Glutamatergic neuron (in vitro differentiated cells): ENCODE measurements around the gene EIF5. TPM values are rescaled to one million over a fixed set of nuclear protein-coding genes. Genes with fewer than 3 reads are reported as not detected.

Experiments
- DNase-seq: peaks from one replicate; pipeline ENCODE4 v3.0.0; 2022
- H3K27ac Mint-ChIP-seq: one replicate; pipeline ENCODE4 v1.8.0; 2020; ENCODE audit warnings: mild to moderate bottlenecking, mixed read lengths, inconsistent platforms; ENCODE audit not compliant: unreplicated experiment
- H3K27me3 Mint-ChIP-seq: one replicate; pipeline ENCODE4 v1.8.0; 2020; ENCODE audit warnings: mild to moderate bottlenecking, moderate library complexity, mixed read lengths, inconsistent platforms; ENCODE audit not compliant: unreplicated experiment
- H3K36me3 Mint-ChIP-seq: one replicate; pipeline ENCODE4 v1.8.0; 2020; ENCODE audit warnings: mild to moderate bottlenecking, mixed read lengths, inconsistent platforms; ENCODE audit not compliant: unreplicated experiment
- H3K4me1 Mint-ChIP-seq: one replicate; pipeline ENCODE4 v1.8.0; 2020; ENCODE audit warnings: mild to moderate bottlenecking, low read depth, mixed read lengths, inconsistent platforms; ENCODE audit not compliant: unreplicated experiment
- H3K4me3 Mint-ChIP-seq: one replicate; pipeline ENCODE4 v1.8.0; 2020; ENCODE audit warnings: mild to moderate bottlenecking, mixed read lengths, inconsistent platforms; ENCODE audit not compliant: unreplicated experiment
- H3K9me3 Mint-ChIP-seq: one replicate; pipeline ENCODE4 v1.8.0; 2020; ENCODE audit warnings: mild to moderate bottlenecking, moderate library complexity, mixed read lengths, inconsistent platforms; ENCODE audit not compliant: unreplicated experiment
- CTCF ChIP-seq: fragments of 200-600 bp; sonication (generic); IDR thresholded peaks from one replicate; pipeline ENCODE4 v1.5.0; 2021; ENCODE audit not compliant: partially characterized antibody, unreplicated experiment
- total RNA-seq: library from RNA; stranded (reverse); fragmentation: NEBNext Ultra II Directional; extraction: Animal tissue kit (Norgen Biotek cat#: 25700); gene quantifications from one replicate; pipeline ENCODE4 v1.2.1, GENCODE V29; 2021; ENCODE audit not compliant: unreplicated experiment

Gene EIF5
- total RNA-seq, 1 donor from 2014 or later: 232 TPM

- H3K27ac Mint-ChIP-seq: no peak overlapping the region
- peaks cover 5% of the 10 kb centered on the region for H3K9me3 Mint-ChIP-seq
- H3K36me3 Mint-ChIP-seq: no peaks in the 10 kb centered on the region
- H3K27me3 Mint-ChIP-seq: peaks cover 8% of the 10 kb centered on the region
- no peak overlapping the region for H3K4me3 Mint-ChIP-seq
- no peak for TF ChIP-seq CTCF
- DNase-seq: no peak
- H3K4me1 Mint-ChIP-seq: peaks cover 6% of the 10 kb centered on the region
Measured at GRCh38 chr14:103370087-103370486, 36.0 kb downstream of the EIF5 start.

- Mint-ChIP-seq H3K27me3 (peaks cover 10% of the 10 kb centered on the region), H3K4me3 (peak overlapping the region; percentile 10)
Measured at GRCh38 chr14:103372017-103372416, 38.0 kb downstream of the EIF5 start.

GRCh38 chr14:103372552-103373304 lies 38.7 kb downstream of the EIF5 start:
- Mint-ChIP-seq H3K27ac (peak overlapping the region; percentile 62), H3K4me3 (no peak overlapping the region), H3K9me3 (peaks cover 3% of the 10 kb centered on the region), H3K27me3 (peaks cover 10% of the 10 kb centered on the region), H3K36me3 (no peaks in the 10 kb centered on the region), H3K4me1 (peaks cover 6% of the 10 kb centered on the region)
- TF ChIP-seq CTCF: no peak
- peak; percentile 69 for DNase-seq

More at GRCh38 chr14:103372017-103372416, 38.0 kb downstream of the EIF5 start:
- Mint-ChIP-seq H3K4me1 (peaks cover 6% of the 10 kb centered on the region), H3K27ac (peak overlapping the region; percentile 62), H3K9me3 (peaks cover 3% of the 10 kb centered on the region), H3K36me3 (no peaks in the 10 kb centered on the region)
- no peak for TF ChIP-seq CTCF
- DNase-seq: no peak

DNA sequence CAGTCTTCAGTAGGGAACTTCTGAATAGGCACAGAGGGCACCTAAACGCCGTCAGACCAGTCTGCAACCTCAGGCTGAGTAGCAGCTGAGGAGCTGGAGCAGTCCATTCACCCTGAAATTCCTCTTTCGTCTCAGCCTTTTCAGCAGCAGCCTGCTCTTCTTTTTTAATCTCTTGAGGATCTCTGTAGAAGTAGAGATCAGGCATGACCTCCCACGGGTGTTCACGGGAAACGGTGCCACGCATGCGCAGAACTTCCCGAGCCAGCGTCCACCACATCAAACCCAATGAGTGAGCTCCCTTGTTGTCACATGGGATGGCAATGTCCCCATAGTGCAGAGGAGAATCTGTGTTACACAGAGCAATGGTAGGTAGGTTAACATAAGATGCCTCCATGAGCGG lies 40.1 kb downstream of the EIF5 start:
- TF ChIP-seq CTCF: no peak
- no peak overlapping the region for H3K27ac Mint-ChIP-seq
- H3K4me1 Mint-ChIP-seq: peaks cover 6% of the 10 kb centered on the region
- H3K36me3 Mint-ChIP-seq: no peaks in the 10 kb centered on the region
- peaks cover 3% of the 10 kb centered on the region for H3K9me3 Mint-ChIP-seq
- peaks cover 10% of the 10 kb centered on the region for H3K27me3 Mint-ChIP-seq
- no peak overlapping the region for H3K4me3 Mint-ChIP-seq
- no peak for DNase-seq

GRCh38 chr14:103377522-103378037 lies 43.5 kb downstream of the EIF5 start:
- Mint-ChIP-seq H3K4me1 (peaks cover 1% of the 10 kb centered on the region), H3K4me3 (no peak overlapping the region), H3K36me3 (no peaks in the 10 kb centered on the region), H3K27me3 (peaks cover 8% of the 10 kb centered on the region), H3K9me3 (peaks cover 3% of the 10 kb centered on the region), H3K27ac (no peak overlapping the region)
- no peak for DNase-seq
- TF ChIP-seq CTCF: no peak
